Measurements from ENCODE around the gene KCNC3. TPM values are rescaled to one million over a fixed set of nuclear protein-coding genes. Genes with fewer than 3 reads are reported as not detected.

The KCNC3 gene
- total and polyA plus RNA-seq, 2 of the 13 experiments (the other 11 are each of a cell fraction or from before 2014, with no cell fraction given): 0.29 to 1.7 TPM

GRCh38 chr19:50333235-50333736, 4.1 kb upstream of the KCNC3 start (continued):
- TF ChIP-seq FOXO4 (CRISPR knock-in tag; conservative IDR thresholded peaks at IDR 0.05) (0 out of 2 replicates have a peak, but pooled peaks have one; percentile 0), NR2F2 (IDR thresholded peaks at IDR 0.05; ENCODE audit: borderline replicate concordance, low read depth) (no peak), ZNF329 (CRISPR knock-in tag; IDR thresholded peaks at IDR 0.05; ENCODE audit: low read depth) (0 out of 2 replicates have a peak, but pooled peaks have one; percentile 16), GABPB1 (CRISPR knock-in tag; IDR thresholded peaks at IDR 0.05) (peak; percentile 69), SUZ12 (IDR thresholded peaks at IDR 0.05; ENCODE audit: low read depth, low read length) (peak; percentile 84), AGO2 (optimal IDR thresholded peaks at IDR 0.05; ENCODE audit: low read depth, low read length) (peak; percentile 1), ZFX (CRISPR knock-in tag; IDR thresholded peaks at IDR 0.05; ENCODE audit: low read depth) (peak; percentile 67; the same call in 1 of the 2 replicates), REL (CRISPR knock-in tag; conservative IDR thresholded peaks at IDR 0.05) (no peak), MAZ (IDR thresholded peaks at IDR 0.05; ENCODE audit: borderline replicate concordance, low read depth, low read length) (no peak), MAZ (CRISPR knock-in tag; IDR thresholded peaks at IDR 0.05; ENCODE audit: low read depth) (peak; percentile 25; the same call in 1 of the 2 replicates), HDAC1 (CRISPR knock-in tag; IDR thresholded peaks at IDR 0.05) (no peak), FOXK2 (IDR thresholded peaks at IDR 0.05) (no peak), RFX5 (IDR thresholded peaks at IDR 0.05; ENCODE audit: low read depth, low read length) (no peak), ZNF143 (CRISPR knock-in tag; IDR thresholded peaks at IDR 0.05) (peak; percentile 99), ZNF780A (CRISPR knock-in tag; IDR thresholded peaks at IDR 0.05) (no peak), FOXK1 (CRISPR knock-in tag; IDR thresholded peaks at IDR 0.05; ENCODE audit: borderline replicate concordance, low read depth) (peak; percentile 17; the same call in 1 of the 2 replicates), ZNF460 (CRISPR knock-in tag; IDR thresholded peaks at IDR 0.05; ENCODE audit: borderline replicate concordance) (no peak), MXD4 (CRISPR knock-in tag; IDR thresholded peaks at IDR 0.05) (no peak), AHR (CRISPR knock-in tag; IDR thresholded peaks at IDR 0.05) (peak; percentile 10; the same call in 1 of the 2 replicates)
- TF ChIP-seq, protein P1, sequence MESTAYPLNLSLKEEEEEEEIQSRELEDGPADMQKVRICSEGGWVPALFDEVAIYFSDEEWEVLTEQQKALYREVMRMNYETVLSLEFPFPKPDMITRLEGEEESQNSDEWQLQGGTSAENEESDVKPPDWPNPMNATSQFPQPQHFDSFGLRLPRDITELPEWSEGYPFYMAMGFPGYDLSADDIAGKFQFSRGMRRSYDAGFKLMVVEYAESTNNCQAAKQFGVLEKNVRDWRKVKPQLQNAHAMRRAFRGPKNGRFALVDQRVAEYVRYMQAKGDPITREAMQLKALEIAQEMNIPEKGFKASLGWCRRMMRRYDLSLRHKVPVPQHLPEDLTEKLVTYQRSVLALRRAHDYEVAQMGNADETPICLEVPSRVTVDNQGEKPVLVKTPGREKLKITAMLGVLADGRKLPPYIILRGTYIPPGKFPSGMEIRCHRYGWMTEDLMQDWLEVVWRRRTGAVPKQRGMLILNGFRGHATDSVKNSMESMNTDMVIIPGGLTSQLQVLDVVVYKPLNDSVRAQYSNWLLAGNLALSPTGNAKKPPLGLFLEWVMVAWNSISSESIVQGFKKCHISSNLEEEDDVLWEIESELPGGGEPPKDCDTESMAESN (CRISPR knock-in tag; conservative IDR thresholded peaks at IDR 0.05): peak; percentile 58
- TF ChIP-seq, protein P2, sequence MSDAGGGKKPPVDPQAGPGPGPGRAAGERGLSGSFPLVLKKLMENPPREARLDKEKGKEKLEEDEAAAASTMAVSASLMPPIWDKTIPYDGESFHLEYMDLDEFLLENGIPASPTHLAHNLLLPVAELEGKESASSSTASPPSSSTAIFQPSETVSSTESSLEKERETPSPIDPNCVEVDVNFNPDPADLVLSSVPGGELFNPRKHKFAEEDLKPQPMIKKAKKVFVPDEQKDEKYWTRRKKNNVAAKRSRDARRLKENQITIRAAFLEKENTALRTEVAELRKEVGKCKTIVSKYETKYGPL (CRISPR knock-in tag; IDR thresholded peaks at IDR 0.05): no peak
- TF ChIP-seq, protein P3, sequence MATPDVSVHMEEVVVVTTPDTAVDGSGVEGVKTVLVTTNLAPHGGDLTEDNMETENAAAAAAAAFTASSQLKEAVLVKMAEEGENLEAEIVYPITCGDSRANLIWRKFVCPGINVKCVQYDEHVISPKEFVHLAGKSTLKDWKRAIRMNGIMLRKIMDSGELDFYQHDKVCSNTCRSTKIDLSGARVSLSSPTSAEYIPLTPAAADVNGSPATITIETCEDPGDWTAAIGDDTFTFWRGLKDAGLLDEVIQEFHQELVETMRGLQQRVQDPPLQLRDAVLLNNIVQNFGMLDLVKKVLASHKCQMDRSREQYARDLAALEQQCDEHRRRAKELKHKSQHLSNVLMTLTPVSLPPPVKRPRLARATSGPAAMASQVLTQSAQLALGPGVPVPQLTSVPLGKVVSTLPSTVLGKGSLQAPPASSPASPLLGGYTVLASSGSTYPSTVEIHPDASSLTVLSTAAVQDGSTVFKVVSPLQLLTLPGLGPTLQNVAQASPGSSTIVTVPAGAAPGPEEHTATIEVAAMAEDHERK (CRISPR knock-in tag; IDR thresholded peaks at IDR 0.05; ENCODE audit: low read depth): peak; percentile 18; the same call in 1 of the 2 replicates

Data from HepG2 (cell line).